ENCODE measurements around the gene SCO2.

SCO2 gene

GRCh38 chr22:50490531-50491308 lies 34.7 kb downstream of the SCO2 start:
- DNase-seq = no peak

GRCh38 chr22:50489363-50490243 lies 35.8 kb downstream of the SCO2 start:
- DNase-seq = no peak

- no peak for DNase-seq
Measured at GRCh38 chr22:50488886-50489285, 36.5 kb downstream of the SCO2 start.

- DNase-seq = no peak
Measured at GRCh38 chr22:50488006-50488677, 37.3 kb downstream of the SCO2 start.

- no peak for DNase-seq
Measured at GRCh38 chr22:50487290-50488005, 38.0 kb downstream of the SCO2 start.

GRCh38 chr22:50486561-50487289 lies 38.7 kb downstream of the SCO2 start, which contains the start of gene MIOX:
TSS of gene MIOX (plus strand) at chr22:50486859. CDS start at chr22:50486898, 39 bp downstream.
- DNase-seq = no peak

- DNase-seq = no peak
Measured at GRCh38 chr22:50485221-50486131, 39.9 kb downstream of the SCO2 start.

GRCh38 chr22:50483977-50484853 lies 41.2 kb downstream of the SCO2 start:
- DNase-seq = no peak

- DNase-seq = no peak
Measured at GRCh38 chr22:50483556-50483955, 41.8 kb downstream of the SCO2 start.

- no peak for DNase-seq
Measured at GRCh38 chr22:50483106-50483505, 42.3 kb downstream of the SCO2 start.

- DNase-seq = no peak
Measured at GRCh38 chr22:50482107-50483074, 43.0 kb downstream of the SCO2 start.

GRCh38 chr22:50481440-50482106 lies 43.8 kb downstream of the SCO2 start, which contains the start of gene ADM2:
TSS of gene ADM2 (plus strand) at chr22:50481543. CDS start at chr22:50481848, 305 bp downstream.
- no peak for DNase-seq

GRCh38 chr22:50481045-50481439 lies 44.4 kb downstream of the SCO2 start:
- DNase-seq = no peak

- DNase-seq = no peak
Measured at GRCh38 chr22:50479721-50480120, 45.7 kb downstream of the SCO2 start.

- no peak for DNase-seq
Measured at GRCh38 chr22:50477923-50478322, 47.5 kb downstream of the SCO2 start.

- DNase-seq = no peak
Measured at GRCh38 chr22:50476868-50477267, 48.5 kb downstream of the SCO2 start.

GRCh38 chr22:50475652-50476002 lies 49.8 kb downstream of the SCO2 start:
- DNase-seq = no peak
